ES-I3 (cell line): ENCODE measurements around the gene AMFR.
"Not testable (repeated sequence)": the region's sequence is repeated elsewhere in the genome, so short reads cannot be mapped to it uniquely, and the experiment has no call there.

Experiments
- H3K36me3 ChIP-seq: 2 replicates; pipeline ENCODE4 v1.6.1; 2013; ENCODE audit warnings: mild to moderate bottlenecking, low read length, control low read depth, moderate library complexity; ENCODE audit not compliant: insufficient read depth
- H3K4me1 ChIP-seq: 2 replicates; pipeline ENCODE4 v1.6.1; 2013; ENCODE audit warnings: mild to moderate bottlenecking, control low read depth, low read length; ENCODE audit not compliant: insufficient read depth
- H3K9ac ChIP-seq: 2 replicates; pipeline ENCODE4 v1.6.1; 2013; ENCODE audit warnings: low read depth, mild to moderate bottlenecking, low read length, moderate library complexity
- H3K9me3 ChIP-seq: 2 replicates; pipeline ENCODE4 v1.6.1; 2013; ENCODE audit warnings: mild to moderate bottlenecking, low read length, moderate library complexity; ENCODE audit not compliant: control insufficient read depth, insufficient read depth

The AMFR gene

GRCh38 chr16:56396724-56397123 lies 28.6 kb downstream of the AMFR start:
- not testable (repeated sequence) for H3K9ac ChIP-seq, H3K36me3 ChIP-seq, H3K4me1 ChIP-seq, H3K9me3 ChIP-seq

- Histone ChIP-seq H3K9me3 (peaks cover 4% of the 10 kb centered on the region), H3K36me3 (peaks cover 8% of the 10 kb centered on the region), H3K9ac (no peak overlapping the region), H3K4me1 (no peaks in the 10 kb centered on the region)
Measured at GRCh38 chr16:56389554-56389953, 35.8 kb downstream of the AMFR start.

- peaks cover 4% of the 10 kb centered on the region for H3K9me3 ChIP-seq
- H3K4me1 ChIP-seq, result no peaks in the 10 kb centered on the region
- H3K36me3 ChIP-seq, result peaks cover 8% of the 10 kb centered on the region
- H3K9ac ChIP-seq, result no peak overlapping the region
Measured at GRCh38 chr16:56388209-56388608, 37.1 kb downstream of the AMFR start.

- Histone ChIP-seq H3K4me1 (no peaks in the 10 kb centered on the region), H3K36me3 (peaks cover 8% of the 10 kb centered on the region), H3K9me3 (peaks cover 4% of the 10 kb centered on the region), H3K9ac (no peak overlapping the region)
Measured at GRCh38 chr16:56387396-56387795, 37.9 kb downstream of the AMFR start.

GRCh38 chr16:56384074-56384721 lies 41.1 kb downstream of the AMFR start:
- Histone ChIP-seq H3K36me3 (peaks cover 10% of the 10 kb centered on the region), H3K4me1 (no peaks in the 10 kb centered on the region), H3K9me3 (peaks cover 9% of the 10 kb centered on the region)

GRCh38 chr16:56382901-56383355 lies 42.4 kb downstream of the AMFR start:
- H3K36me3 ChIP-seq, result peaks cover 10% of the 10 kb centered on the region; the same call in 1 of the 2 replicates

More at GRCh38 chr16:56384074-56384721, 41.1 kb downstream of the AMFR start:
- H3K9ac ChIP-seq, result no peak overlapping the region

GRCh38 chr16:56382459-56382858 lies 42.9 kb downstream of the AMFR start:
- Histone ChIP-seq H3K36me3 (peaks cover 6% of the 10 kb centered on the region; the same call in 1 of the 2 replicates), H3K9me3 (peaks cover 12% of the 10 kb centered on the region), H3K9ac (no peak overlapping the region), H3K4me1 (no peaks in the 10 kb centered on the region)

More at GRCh38 chr16:56382901-56383355, 42.4 kb downstream of the AMFR start:
- no peaks in the 10 kb centered on the region for H3K4me1 ChIP-seq
- no peak overlapping the region for H3K9ac ChIP-seq
- peaks cover 12% of the 10 kb centered on the region for H3K9me3 ChIP-seq

- not testable (repeated sequence) for H3K4me1 ChIP-seq, H3K36me3 ChIP-seq, H3K9ac ChIP-seq
- peaks cover 12% of the 10 kb centered on the region for H3K9me3 ChIP-seq
Measured at GRCh38 chr16:56380778-56381485, 44.4 kb downstream of the AMFR start.

GRCh38 chr16:56379044-56379443 lies 46.3 kb downstream of the AMFR start:
- not testable (repeated sequence) for H3K36me3 ChIP-seq, H3K9ac ChIP-seq

GRCh38 chr16:56375792-56376191 lies 49.6 kb downstream of the AMFR start:
- H3K36me3 ChIP-seq, H3K9ac ChIP-seq, H3K4me1 ChIP-seq, H3K9me3 ChIP-seq: not testable (repeated sequence)

More at GRCh38 chr16:56379044-56379443, 46.3 kb downstream of the AMFR start:
- not testable (repeated sequence) for H3K4me1 ChIP-seq
- H3K9me3 ChIP-seq, result peaks cover 12% of the 10 kb centered on the region

- Histone ChIP-seq H3K9ac (no peak overlapping the region), H3K9me3 (no peaks in the 10 kb centered on the region), H3K4me1 (no peaks in the 10 kb centered on the region), H3K36me3 (no peaks in the 10 kb centered on the region)
Measured at GRCh38 chr16:56373003-56373402, 52.3 kb downstream of the AMFR start.

GRCh38 chr16:56372013-56372634 lies 53.2 kb downstream of the AMFR start:
- H3K36me3 ChIP-seq, result no peaks in the 10 kb centered on the region
- H3K9ac ChIP-seq, result no peak overlapping the region
- H3K9me3 ChIP-seq, result no peaks in the 10 kb centered on the region; the same call in 1 of the 2 replicates
- H3K4me1 ChIP-seq, result no peaks in the 10 kb centered on the region

- no peaks in the 10 kb centered on the region; the same call in 1 of the 2 replicates for H3K9me3 ChIP-seq
- no peak overlapping the region for H3K9ac ChIP-seq
- no peaks in the 10 kb centered on the region for H3K36me3 ChIP-seq
- H3K4me1 ChIP-seq, result no peaks in the 10 kb centered on the region
Measured at GRCh38 chr16:56371660-56371937, 53.7 kb downstream of the AMFR start.

GRCh38 chr16:56370875-56371659 lies 54.3 kb downstream of the AMFR start:
- Histone ChIP-seq H3K9me3 (no peaks in the 10 kb centered on the region; the same call in 1 of the 2 replicates), H3K36me3 (no peaks in the 10 kb centered on the region), H3K9ac (no peak overlapping the region), H3K4me1 (no peaks in the 10 kb centered on the region)
